ENCODE results near the gene OR51S1. TPM values are rescaled to one million over a fixed set of nuclear protein-coding genes. Genes with fewer than 3 reads are reported as not detected.
"Not testable (repeated sequence)": the region's sequence is repeated elsewhere in the genome, so short reads cannot be mapped to it uniquely, and the experiment has no call there.

The OR51S1 gene
- total and polyA plus RNA-seq, 7 experiments from 2014 or later, result not detected

GRCh38 chr11:4809246-4809645, 39.8 kb downstream of the OR51S1 start:
- intact Hi-C loops (cut with micrococcal nuclease), result no loop called here
- Histone ChIP-seq H3K4me3 (ENCODE audit: low read length) (no peak overlapping the region), H3K27ac (ENCODE audit: low read depth, low read length) (no peak overlapping the region), H3K9me3 (ENCODE audit: control insufficient read depth in 2 of 3, low read length in 3 of 3) (no peaks in the 10 kb centered on the region), H3K36me3 (ENCODE audit: control insufficient read depth in 2 of 3, insufficient read depth in 3 of 3, low read length in 3 of 3) (no peaks in the 10 kb centered on the region), H3K4me1 (ENCODE audit: control insufficient read depth in 2 of 2, insufficient read depth in 2 of 2, low read length in 2 of 2) (no peaks in the 10 kb centered on the region), H3K27me3 (ENCODE audit: control insufficient read depth in 2 of 2, insufficient read depth in 2 of 2, low read length in 2 of 2) (no peaks in the 10 kb centered on the region)
- no peak overlapping the region for H3K4me3 Mint-ChIP-seq
- no peak for ATAC-seq
- POLR2A ChIA-PET, result no interaction called here
- H3K27ac Mint-ChIP-seq, result no peak overlapping the region
- peaks cover 0 to 9% (median 5%) of the 10 kb centered on the region in 5 donors for H3K27me3 Mint-ChIP-seq
- H3K36me3 Mint-ChIP-seq, result no peaks in the 10 kb centered on the region
- DNase-seq, result no peak
- H3K4me1 Mint-ChIP-seq, result no peaks in the 10 kb centered on the region
- CTCF ChIA-PET, result no interaction called here
- no peaks in the 10 kb centered on the region for H3K9me3 Mint-ChIP-seq

GRCh38 chr11:4808476-4808875, 40.5 kb downstream of the OR51S1 start:
- Mint-ChIP-seq H3K27me3 (peaks cover 0 to 11% (median 8%) of the 10 kb centered on the region in 5 donors), H3K4me1 (no peaks in the 10 kb centered on the region), H3K4me3 (no peak overlapping the region), H3K27ac (no peak overlapping the region), H3K9me3 (peaks cover 0 to 1% (median 0%) of the 10 kb centered on the region in 11 donors), H3K36me3 (no peaks in the 10 kb centered on the region)
- no peak for ATAC-seq
- Histone ChIP-seq H3K36me3 (ENCODE audit: control insufficient read depth in 2 of 3, insufficient read depth in 3 of 3, low read length in 3 of 3) (no peaks in the 10 kb centered on the region), H3K27me3 (ENCODE audit: control insufficient read depth in 2 of 2, insufficient read depth in 2 of 2, low read length in 2 of 2) (no peaks in the 10 kb centered on the region), H3K27ac (ENCODE audit: low read depth, low read length) (no peak overlapping the region), H3K4me1 (ENCODE audit: control insufficient read depth in 2 of 2, insufficient read depth in 2 of 2, low read length in 2 of 2) (no peaks in the 10 kb centered on the region), H3K4me3 (ENCODE audit: low read length) (no peak overlapping the region), H3K9me3 (ENCODE audit: control insufficient read depth in 2 of 3, low read length in 3 of 3) (no peaks in the 10 kb centered on the region)
- CTCF ChIA-PET, result no interaction called here
- POLR2A ChIA-PET, result no interaction called here
- no peak for DNase-seq
- intact Hi-C loops (cut with micrococcal nuclease), result no loop called here

- Histone ChIP-seq H3K27me3 (ENCODE audit: control insufficient read depth in 2 of 2, insufficient read depth in 2 of 2, low read length in 2 of 2) (no peaks in the 10 kb centered on the region), H3K4me1 (ENCODE audit: control insufficient read depth in 2 of 2, insufficient read depth in 2 of 2, low read length in 2 of 2) (no peaks in the 10 kb centered on the region), H3K27ac (ENCODE audit: low read depth, low read length) (no peak within 1 kb of the TSS), H3K4me3 (ENCODE audit: low read length) (no peak within 1 kb of the TSS), H3K36me3 (ENCODE audit: control insufficient read depth in 2 of 3, insufficient read depth in 3 of 3, low read length in 3 of 3) (no peaks in the 10 kb centered on the region), H3K9me3 (ENCODE audit: control insufficient read depth in 2 of 3, low read length in 3 of 3) (no peaks in the 10 kb centered on the region)
- H3K36me3 Mint-ChIP-seq, result no peaks in the 10 kb centered on the region
- no peak within 1 kb of the TSS for H3K4me3 Mint-ChIP-seq
- no peaks in the 10 kb centered on the region for H3K4me1 Mint-ChIP-seq
- ChIA-PET CTCF (no interaction called here), POLR2A (no interaction called here)
- H3K27me3 Mint-ChIP-seq, result peaks cover 0 to 11% (median 6%) of the 10 kb centered on the region in 5 donors
- peaks cover 0 to 1% (median 0%) of the 10 kb centered on the region in 11 donors for H3K9me3 Mint-ChIP-seq
- DNase-seq (no peak), ATAC-seq (no peak)
- H3K27ac Mint-ChIP-seq, result no peak within 1 kb of the TSS
- intact Hi-C loops (cut with micrococcal nuclease), result no loop called here
Measured at GRCh38 chr11:4804280-4804679, 44.7 kb downstream of the OR51S1 start, which contains the start of gene OR52R1. TSS of gene OR52R1 (minus strand) at chr11:4804380. CDS start at chr11:4804380, 0 bp downstream.

- H3K27ac Mint-ChIP-seq; H3K36me3 ChIP-seq (ENCODE audit: control insufficient read depth in 2 of 3, insufficient read depth in 3 of 3, low read length in 3 of 3); H3K4me1 ChIP-seq (ENCODE audit: control insufficient read depth in 2 of 2, insufficient read depth in 2 of 2, low read length in 2 of 2); POLR2A ChIA-PET; H3K27me3 ChIP-seq (ENCODE audit: control insufficient read depth in 2 of 2, insufficient read depth in 2 of 2, low read length in 2 of 2); H3K9me3 Mint-ChIP-seq; H3K4me1 Mint-ChIP-seq; H3K9me3 ChIP-seq (ENCODE audit: control insufficient read depth in 2 of 3, low read length in 3 of 3); intact Hi-C loops (cut with micrococcal nuclease); H3K4me3 Mint-ChIP-seq; H3K27ac ChIP-seq (ENCODE audit: low read depth, low read length); H3K36me3 Mint-ChIP-seq; ATAC-seq; H3K27me3 Mint-ChIP-seq; H3K4me3 ChIP-seq (ENCODE audit: low read length); CTCF ChIA-PET; DNase-seq: not testable (repeated sequence)
Measured at GRCh38 chr11:4801316-4801715, 47.7 kb downstream of the OR51S1 start.

- Histone ChIP-seq H3K27ac (ENCODE audit: low read depth, low read length) (no peak overlapping the region), H3K27me3 (ENCODE audit: control insufficient read depth in 2 of 2, insufficient read depth in 2 of 2, low read length in 2 of 2) (no peaks in the 10 kb centered on the region), H3K9me3 (ENCODE audit: control insufficient read depth in 2 of 3, low read length in 3 of 3) (no peaks in the 10 kb centered on the region), H3K4me3 (ENCODE audit: low read length) (no peak overlapping the region), H3K36me3 (ENCODE audit: control insufficient read depth in 2 of 3, insufficient read depth in 3 of 3, low read length in 3 of 3) (no peaks in the 10 kb centered on the region), H3K4me1 (ENCODE audit: control insufficient read depth in 2 of 2, insufficient read depth in 2 of 2, low read length in 2 of 2) (no peaks in the 10 kb centered on the region)
- DNase-seq (no peak), ATAC-seq (no peak)
- no peaks in the 10 kb centered on the region for H3K4me1 Mint-ChIP-seq
- CTCF ChIA-PET, result no interaction called here
- POLR2A ChIA-PET, result no interaction called here
- no peaks in the 10 kb centered on the region for H3K36me3 Mint-ChIP-seq
- intact Hi-C loops (cut with micrococcal nuclease), result no loop called here
- no peak overlapping the region for H3K27ac Mint-ChIP-seq
- peaks cover 0 to 2% (median 0%) of the 10 kb centered on the region in 11 donors for H3K9me3 Mint-ChIP-seq
- peaks cover 0 to 9% (median 1%) of the 10 kb centered on the region in 5 donors for H3K27me3 Mint-ChIP-seq
- no peak overlapping the region for H3K4me3 Mint-ChIP-seq
Measured at GRCh38 chr11:4798427-4799183, 50.4 kb downstream of the OR51S1 start.

Other genes starting within 250 kb of the OR51S1 start
- 10 to 100 TPM in 3 of 5 experiments, 1 to 10 TPM in 2; 3.8 to 29.5 (median 12.4) TPM for gene TRIM68, start 241.0 kb downstream of the OR51S1 start, total RNA-seq
- gene TRIM68, start 241.0 kb downstream of the OR51S1 start, polyA plus RNA-seq, result 10 to 100 TPM; 13.0 to 19.3 TPM
- gene OR51D1, start 211.7 kb downstream of the OR51S1 start, total RNA-seq, result not detected
- gene OR51D1, start 211.7 kb downstream of the OR51S1 start, polyA plus RNA-seq, result not detected
- not detected for gene OR51E1, start 205.2 kb downstream of the OR51S1 start, total RNA-seq
- not detected for gene OR51E1, start 205.2 kb downstream of the OR51S1 start, polyA plus RNA-seq
- gene OR51E2, start 151.4 kb downstream of the OR51S1 start, total RNA-seq, result not detected
- not detected for gene OR51E2, start 151.4 kb downstream of the OR51S1 start, polyA plus RNA-seq
- not detected for gene MMP26, start 144.4 kb downstream of the OR51S1 start, total RNA-seq
- not detected for gene MMP26, start 144.4 kb downstream of the OR51S1 start, polyA plus RNA-seq
- not detected for gene OR51F1, start 79.3 kb downstream of the OR51S1 start, total RNA-seq
- not detected for gene OR51F1, start 79.3 kb downstream of the OR51S1 start, polyA plus RNA-seq
- gene OR52R1, start 44.8 kb downstream of the OR51S1 start, total RNA-seq, result not detected
- not detected for gene OR52R1, start 44.8 kb downstream of the OR51S1 start, polyA plus RNA-seq
- gene OR51F2, start 27.9 kb downstream of the OR51S1 start, total RNA-seq, result not detected
- gene OR51F2, start 27.9 kb downstream of the OR51S1 start, polyA plus RNA-seq, result not detected
- gene OR51T1, start 32.7 kb upstream of the OR51S1 start, total RNA-seq, result not detected
- not detected for gene OR51T1, start 32.7 kb upstream of the OR51S1 start, polyA plus RNA-seq
- not detected for gene OR51A7, start 54.6 kb upstream of the OR51S1 start, total RNA-seq
- gene OR51A7, start 54.6 kb upstream of the OR51S1 start, polyA plus RNA-seq, result not detected
- gene OR51G2, start 70.1 kb upstream of the OR51S1 start, total RNA-seq, result not detected
- gene OR51G2, start 70.1 kb upstream of the OR51S1 start, polyA plus RNA-seq, result not detected
- not detected for gene OR51G1, start 75.1 kb upstream of the OR51S1 start, total RNA-seq
- gene OR51G1, start 75.1 kb upstream of the OR51S1 start, polyA plus RNA-seq, result not detected
- not detected for gene OR51A4, start 98.4 kb upstream of the OR51S1 start, total RNA-seq
- not detected for gene OR51A4, start 98.4 kb upstream of the OR51S1 start, polyA plus RNA-seq
- gene OR51A2, start 106.5 kb upstream of the OR51S1 start, total RNA-seq, result not detected
- not detected for gene OR51A2, start 106.5 kb upstream of the OR51S1 start, polyA plus RNA-seq
- not detected for gene OR51L1, start 145.6 kb upstream of the OR51S1 start, total RNA-seq
- gene OR51L1, start 145.6 kb upstream of the OR51S1 start, polyA plus RNA-seq, result not detected
- gene OR52J3, start 197.3 kb upstream of the OR51S1 start, total RNA-seq, result not detected
- gene OR52J3, start 197.3 kb upstream of the OR51S1 start, polyA plus RNA-seq, result not detected
- not detected for gene OR52E2, start 210.4 kb upstream of the OR51S1 start, total RNA-seq
- gene OR52E2, start 210.4 kb upstream of the OR51S1 start, polyA plus RNA-seq, result not detected
- gene OR52E1, start 220.4 kb upstream of the OR51S1 start, total RNA-seq, result not detected
- gene OR52E1, start 220.4 kb upstream of the OR51S1 start, polyA plus RNA-seq, result not detected

Data from naive thymus-derived CD4-positive, alpha-beta T cell (primary cell).